ENCODE data around the gene GUCD1.

GUCD1 gene

DNA sequence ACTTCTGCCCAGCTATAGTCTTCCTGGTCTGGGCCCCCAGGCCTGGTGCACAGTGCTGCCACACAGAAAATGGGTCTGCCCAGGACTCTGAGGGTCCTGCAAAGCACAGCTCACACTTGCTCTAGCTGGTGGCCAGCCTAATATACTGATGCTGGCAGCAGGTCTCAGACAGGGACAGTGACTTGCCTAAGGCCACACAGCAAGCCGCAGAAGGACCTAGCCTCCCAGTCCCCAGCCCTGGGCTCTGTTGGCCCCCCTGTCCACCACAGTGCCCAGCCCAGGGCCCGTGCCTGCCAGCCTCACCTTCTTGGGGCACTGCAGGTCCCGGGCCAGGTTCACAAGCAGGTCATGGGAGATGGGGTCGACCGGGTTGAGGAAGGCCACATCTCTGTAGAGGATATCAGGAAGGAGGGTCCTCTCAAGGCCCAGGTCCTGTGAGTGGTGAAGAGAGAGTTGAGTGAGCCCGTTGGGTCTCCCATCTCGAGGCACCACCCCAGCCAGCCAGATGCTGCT, 34.6 kb upstream of the GUCD1 start:
- DNase-seq = no peak

GRCh38 chr22:24588757-24589481, 34.0 kb upstream of the GUCD1 start:
- DNase-seq = no peak

DNA sequence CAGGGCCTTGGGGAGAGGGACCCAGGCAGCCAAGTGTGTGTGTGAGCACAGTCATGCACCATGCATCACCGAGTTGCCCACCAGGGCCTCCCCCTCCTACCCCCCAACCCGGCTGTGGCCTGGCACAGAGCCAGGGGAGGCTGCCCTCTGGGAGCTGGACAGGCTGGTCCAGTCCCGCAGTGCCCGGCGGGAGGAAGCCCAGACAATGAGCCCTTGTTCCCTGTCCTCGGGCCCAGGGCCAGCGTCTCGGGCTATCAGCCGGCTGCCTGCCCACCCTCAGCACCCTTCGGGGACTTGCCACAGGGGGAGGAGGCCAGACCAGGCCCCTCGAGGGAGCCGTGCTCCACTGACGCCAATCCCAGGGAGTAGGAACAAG, 33.4 kb upstream of the GUCD1 start:
- no peak for DNase-seq

- no peak for DNase-seq
Measured at GRCh38 chr22:24587948-24588347, 33.0 kb upstream of the GUCD1 start.

DNA sequence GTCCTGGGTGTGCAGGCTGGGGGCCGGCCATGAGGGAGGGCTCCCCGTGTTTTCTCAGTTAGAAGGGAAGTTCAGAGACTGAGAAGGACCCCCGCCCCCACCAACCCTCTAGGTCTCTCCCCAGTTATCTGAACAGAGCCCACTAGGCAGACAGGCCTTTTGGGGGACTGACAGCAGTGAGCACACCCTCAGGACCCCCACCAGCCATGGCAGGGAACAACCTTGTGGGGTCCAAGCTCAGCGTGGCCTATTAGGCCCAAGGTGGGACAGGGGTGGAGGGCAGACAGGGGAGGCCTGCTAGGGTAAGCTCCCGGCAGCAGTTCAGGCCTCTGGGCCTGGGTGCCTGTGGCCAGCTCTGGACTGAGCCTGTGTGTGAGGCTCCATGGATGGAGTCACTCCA, 32.3 kb upstream of the GUCD1 start:
- DNase-seq = no peak

DNA sequence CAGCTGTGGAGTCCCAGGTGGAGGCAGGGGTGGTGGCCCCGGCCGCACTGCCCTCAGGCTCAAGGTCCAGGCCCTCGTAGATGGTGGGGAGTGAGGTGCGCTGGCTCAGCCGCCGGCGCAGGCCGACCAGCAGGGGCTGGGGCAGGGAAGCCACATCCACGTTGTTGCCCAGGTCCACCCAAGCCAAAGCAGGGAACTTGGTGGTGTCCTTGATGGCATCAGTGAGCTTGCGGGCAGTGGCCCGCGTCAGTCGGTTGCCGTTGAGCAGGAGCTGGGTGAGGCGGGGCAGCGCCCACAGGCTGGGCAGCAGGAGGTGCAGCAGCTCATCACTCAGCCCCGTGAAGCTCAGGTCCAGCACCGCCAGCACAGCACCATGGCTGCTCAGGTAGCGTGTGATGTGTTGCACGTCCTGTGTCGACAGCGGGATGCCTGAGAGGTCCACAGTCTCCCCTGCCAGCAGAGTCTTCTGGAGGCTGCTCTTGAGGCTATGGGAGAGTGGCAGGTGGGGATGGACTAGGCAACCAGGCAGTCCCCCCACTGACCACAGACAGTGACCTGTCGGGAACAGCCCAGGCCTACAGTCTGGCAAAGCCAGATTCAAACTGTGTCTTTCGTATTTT, 31.1 kb upstream of the GUCD1 start:
- no peak for DNase-seq

DNA sequence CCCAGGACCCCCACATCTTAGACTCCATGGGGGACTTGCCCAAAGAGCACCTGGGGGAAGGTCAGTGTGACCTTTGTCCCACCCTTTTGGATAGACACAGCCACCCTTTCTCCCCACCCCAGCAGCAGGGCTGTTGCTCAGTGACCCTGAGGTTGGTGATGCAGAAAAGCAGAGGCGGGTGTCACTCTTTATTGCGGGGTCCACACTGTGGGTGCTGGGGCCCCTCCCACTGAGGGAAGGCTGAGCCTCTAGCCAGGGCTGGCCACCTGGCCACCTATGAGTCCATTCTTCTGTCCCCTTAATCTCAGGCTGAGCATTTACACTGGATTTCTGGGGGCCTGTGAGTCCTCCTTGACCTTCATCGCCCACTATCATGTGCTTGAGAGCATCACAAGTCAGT, 30.5 kb upstream of the GUCD1 start:
- DNase-seq = no peak

GRCh38 chr22:24584871-24585411, 30.0 kb upstream of the GUCD1 start:
- no peak for DNase-seq

- no peak for DNase-seq
Measured at GRCh38 chr22:24584166-24584790, 29.3 kb upstream of the GUCD1 start.

GRCh38 chr22:24583221-24584165, 28.6 kb upstream of the GUCD1 start:
- no peak for DNase-seq

GRCh38 chr22:24582056-24582814, 27.3 kb upstream of the GUCD1 start:
- no peak for DNase-seq

DNA sequence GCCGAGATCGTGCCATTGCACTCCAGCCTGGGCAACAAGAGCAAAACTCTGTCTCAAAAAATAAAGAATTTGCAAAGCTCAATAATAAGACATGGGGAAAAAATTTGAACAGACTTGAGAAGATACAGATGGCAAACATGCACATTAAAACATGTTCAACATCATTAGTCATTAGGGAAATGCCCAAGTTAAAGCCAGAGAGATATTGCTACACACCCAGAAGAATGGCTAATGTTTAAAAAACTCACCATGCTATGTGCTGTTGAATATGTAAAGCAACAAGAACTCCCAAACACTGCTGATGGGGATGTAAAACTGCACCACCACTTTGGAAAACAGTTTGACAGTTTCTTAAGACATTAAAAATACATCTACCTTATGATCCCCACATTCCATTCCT, 25.3 kb upstream of the GUCD1 start:
- DNase-seq = no peak

- DNase-seq = no peak
Measured at GRCh38 chr22:24579258-24579601, 24.3 kb upstream of the GUCD1 start.

DNA sequence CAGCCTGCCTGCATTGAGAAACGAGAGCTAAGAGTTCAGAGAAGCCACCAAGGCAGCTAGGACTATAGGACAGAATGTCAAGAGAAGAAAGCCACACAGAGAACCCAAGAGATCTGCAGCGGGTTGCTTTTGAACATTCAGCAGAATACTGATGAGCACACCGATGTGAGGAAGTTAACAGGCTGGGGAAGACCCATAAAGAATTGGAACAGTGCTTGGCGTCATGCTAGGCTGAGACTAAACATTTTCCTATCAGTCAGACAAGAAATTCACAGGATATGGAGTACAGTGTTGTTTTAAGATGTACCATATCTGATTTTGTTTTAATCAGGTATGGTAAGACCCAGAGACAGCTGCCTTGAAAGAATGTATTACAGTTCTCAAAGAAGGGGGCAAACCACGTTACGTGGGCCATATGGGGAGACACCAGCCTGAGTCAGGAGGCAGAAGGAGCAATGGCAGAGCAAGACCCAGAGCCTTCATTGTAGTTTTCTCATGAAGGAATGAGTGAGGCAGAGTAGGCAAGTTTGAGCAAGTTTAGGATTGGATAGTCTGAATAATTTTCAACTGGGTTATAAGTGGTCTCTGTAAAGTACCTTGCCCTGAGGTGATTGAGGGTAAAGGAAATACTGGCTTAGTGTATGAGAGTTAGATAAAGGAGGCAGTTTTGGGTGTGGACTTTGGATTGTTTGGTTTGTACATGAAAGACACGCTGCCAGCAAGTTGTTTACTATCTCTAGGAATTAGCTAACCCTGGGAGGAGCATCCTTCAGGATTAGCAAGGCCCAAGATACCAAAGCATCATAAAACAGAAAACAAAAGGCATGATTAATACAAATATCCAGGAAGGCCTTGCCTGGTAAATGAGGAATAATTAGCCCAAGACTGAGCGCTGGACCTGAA, 23.7 kb upstream of the GUCD1 start:
- no peak for DNase-seq

DNA sequence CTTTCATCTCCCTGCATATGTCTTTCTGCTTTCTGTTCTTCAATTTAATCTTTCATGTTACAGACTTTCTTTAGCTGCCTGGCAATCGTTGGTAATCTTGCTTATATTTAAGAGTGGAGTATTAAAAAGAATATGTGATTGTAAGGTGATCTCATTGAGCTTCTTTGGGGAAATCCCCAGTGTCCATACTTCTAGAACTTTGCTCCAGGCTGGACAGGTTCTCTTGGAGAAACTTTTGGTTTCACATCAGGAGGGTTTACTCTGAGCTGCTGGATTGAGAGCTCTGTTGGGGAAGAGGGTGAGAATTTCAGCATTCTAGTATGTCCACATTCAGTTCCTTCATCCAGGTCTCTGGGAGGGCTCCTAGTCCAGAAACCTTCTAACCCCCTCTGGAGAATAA, 21.8 kb upstream of the GUCD1 start:
- no peak for DNase-seq

- DNase-seq = no peak
Measured at GRCh38 chr22:24571266-24571665, 16.3 kb upstream of the GUCD1 start.

DNA sequence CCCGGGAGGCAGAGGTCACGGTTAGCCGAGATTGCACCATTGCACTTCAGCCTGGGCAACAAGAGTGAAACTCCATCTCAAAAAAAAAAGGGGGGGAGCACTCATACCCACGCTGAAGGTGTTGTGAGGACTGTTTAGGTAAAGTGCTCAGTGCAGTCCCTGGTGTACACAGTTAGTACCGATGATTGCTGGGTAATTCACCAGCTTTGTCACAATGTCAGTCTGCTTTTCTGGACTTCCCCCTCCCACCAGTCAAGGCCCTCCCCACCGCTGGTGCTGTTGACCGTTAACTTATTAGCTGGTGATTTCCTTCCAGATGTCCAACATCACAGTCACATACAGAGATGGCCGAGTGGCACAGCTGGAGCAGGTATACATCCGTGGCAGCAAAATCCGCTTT, 12.7 kb upstream of the GUCD1 start:
- no peak for DNase-seq

GRCh38 chr22:24566899-24567511, 12.1 kb upstream of the GUCD1 start:
- DNase-seq = no peak

GRCh38 chr22:24565077-24565476, 10.1 kb upstream of the GUCD1 start:
- DNase-seq = no peak

- DNase-seq = no peak
Measured at GRCh38 chr22:24564376-24565058, 9.6 kb upstream of the GUCD1 start.
